Measurements from ENCODE around the gene ITGA1.
A peak's percentile ranks its signal among the peaks of the same experiment; 100 is the strongest.
"Not testable (repeated sequence)": the region's sequence is repeated elsewhere in the genome, so short reads cannot be mapped to it uniquely, and the experiment has no call there.

The ITGA1 gene

DNA sequence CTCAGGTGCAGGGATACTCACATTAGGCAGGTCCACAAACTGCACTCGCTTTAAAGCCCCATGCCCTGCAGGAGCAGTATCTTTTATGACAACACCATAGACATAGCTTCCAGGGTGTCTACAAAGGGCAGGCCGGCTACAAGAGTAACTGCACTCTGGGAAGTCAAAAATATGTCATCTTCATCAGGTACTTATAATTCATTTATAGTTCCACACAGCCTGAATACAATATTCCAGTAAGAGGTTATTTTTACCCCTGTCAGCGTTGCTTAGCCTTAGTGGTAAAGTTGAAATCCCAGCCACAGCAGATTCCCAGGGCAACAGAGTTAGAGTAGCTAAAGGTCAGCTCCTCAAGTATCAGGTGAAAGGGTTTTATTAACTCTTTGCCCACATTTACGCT is 119.1 kb downstream of the ITGA1 start:
- no peak for DNase-seq

DNA sequence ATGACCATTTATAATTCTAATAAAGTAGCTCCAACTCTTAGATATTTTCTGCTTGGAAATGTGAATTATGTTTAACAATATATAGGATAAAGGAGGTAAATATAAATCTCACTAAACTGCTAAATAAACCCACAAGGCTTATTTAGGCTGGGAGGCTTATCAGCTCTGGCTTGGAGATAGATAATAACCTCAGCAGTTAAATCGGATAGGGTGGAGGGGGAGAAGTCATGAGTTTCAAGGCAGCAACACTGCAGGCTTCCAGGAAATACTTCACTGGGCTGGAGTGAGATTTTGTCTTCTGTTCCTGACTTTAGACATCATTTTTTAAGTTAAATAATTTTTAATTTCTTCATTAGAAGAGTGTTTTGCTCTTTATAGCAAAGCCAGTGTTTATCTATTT is 121.5 kb downstream of the ITGA1 start:
- DNase-seq: no peak

DNA sequence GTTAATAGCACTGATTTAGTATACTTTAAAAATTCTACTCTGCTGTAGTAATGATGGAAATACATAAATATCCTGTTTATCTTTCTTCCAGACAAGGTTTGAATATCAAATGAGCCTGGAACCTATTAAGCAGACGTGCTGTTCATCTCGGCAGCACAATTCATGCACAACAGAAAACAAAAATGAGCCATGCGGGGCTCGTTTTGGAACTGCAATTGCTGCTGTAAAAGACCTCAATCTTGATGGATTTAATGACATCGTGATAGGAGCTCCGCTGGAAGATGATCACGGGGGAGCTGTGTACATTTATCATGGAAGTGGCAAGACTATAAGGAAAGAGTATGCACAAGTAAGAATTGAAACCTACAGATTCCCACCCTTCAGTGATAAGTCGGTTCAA is 122.4 kb downstream of the ITGA1 start:
- no peak for DNase-seq

DNA sequence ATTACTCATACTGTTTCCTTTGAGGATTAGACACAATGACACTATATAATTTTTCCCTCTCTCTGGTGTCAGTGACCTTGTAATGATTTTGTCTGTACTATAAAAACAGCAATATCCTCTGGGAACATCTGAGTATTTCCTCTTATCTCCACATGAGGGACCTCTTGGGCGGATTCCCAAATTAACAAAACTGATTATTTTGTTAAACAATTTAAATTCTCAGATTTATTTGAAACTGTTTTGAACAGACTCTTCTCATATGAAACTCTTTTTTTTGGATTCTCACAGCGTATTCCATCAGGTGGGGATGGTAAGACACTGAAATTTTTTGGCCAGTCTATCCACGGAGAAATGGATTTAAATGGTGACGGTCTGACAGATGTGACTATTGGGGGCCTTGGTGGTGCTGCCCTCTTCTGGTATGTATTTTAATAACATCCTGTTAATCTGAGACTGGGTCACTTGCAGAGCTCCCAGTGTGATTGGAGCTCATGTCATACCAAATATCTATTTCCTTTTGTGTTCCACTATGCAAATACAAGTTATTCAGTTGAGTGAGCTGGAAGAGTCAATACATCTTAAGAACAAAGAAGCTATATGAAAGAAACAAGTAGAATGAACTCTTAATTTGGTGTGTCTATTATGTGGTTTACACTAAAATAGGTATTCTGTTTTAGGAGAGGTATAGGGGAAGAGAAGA is 127.6 kb downstream of the ITGA1 start:
- peak; percentile 29 to 88 for DNase-seq

DNA sequence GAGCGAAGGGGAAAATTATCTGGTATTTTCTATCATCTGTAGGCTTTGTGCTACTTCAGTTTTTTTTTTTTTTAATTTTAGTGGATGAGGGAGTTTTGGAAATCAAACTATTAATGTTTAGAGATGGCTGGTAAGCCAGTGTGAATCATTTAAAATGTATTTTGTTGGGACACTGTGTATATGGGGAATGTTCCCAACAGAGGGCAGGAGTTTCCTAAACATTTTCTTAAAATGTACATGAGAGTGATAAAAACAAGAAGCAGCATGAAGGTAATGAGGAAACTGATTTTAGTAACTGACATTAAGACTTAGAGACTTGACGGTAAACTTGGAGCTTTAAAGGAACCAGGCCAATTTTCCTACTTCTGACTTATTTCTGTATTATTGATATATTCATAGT is 133.2 kb downstream of the ITGA1 start:
- peak in 1 of 2 experiments; percentile 39 for DNase-seq

DNA sequence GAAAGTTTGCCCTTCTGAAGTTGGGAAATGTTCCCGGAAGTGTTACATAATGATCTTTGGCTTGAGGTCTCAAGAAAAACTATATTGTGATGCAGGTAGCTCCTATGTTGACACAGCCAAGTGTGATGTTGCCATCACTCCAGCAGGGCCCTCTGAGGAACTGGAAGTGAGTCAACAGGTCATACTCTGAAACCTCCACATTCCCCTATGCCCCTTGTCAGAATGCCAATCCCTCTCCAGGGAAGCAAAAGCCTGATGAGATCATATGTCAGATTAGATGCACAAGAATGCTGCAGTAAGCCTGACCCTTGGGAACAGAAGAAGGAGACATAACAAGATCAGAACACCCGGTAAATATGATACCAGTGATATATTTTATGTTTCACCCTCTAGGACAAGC is 134.7 kb downstream of the ITGA1 start:
- DNase-seq: peak; percentile 97 to 99

DNA sequence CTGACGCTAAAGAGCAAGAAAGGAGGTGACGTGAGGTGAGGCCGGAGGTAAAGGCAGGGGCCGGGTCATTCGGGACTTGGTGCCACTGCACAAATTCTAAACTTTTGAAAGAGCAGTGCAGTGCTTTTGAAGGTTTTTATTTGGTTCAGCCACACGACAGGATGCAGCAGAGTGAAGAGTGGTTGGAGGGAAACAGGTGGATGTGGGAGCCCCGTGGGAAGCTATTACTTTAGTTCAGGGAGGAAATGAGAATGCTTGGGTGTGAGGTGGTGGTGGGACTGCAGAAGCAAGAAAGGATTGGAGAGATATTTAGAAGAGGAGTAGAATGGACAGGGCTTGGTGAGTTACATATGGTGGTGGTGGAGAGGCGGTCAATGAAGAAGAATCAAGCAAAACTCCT is 136.7 kb downstream of the ITGA1 start:
- DNase-seq: no peak

DNA sequence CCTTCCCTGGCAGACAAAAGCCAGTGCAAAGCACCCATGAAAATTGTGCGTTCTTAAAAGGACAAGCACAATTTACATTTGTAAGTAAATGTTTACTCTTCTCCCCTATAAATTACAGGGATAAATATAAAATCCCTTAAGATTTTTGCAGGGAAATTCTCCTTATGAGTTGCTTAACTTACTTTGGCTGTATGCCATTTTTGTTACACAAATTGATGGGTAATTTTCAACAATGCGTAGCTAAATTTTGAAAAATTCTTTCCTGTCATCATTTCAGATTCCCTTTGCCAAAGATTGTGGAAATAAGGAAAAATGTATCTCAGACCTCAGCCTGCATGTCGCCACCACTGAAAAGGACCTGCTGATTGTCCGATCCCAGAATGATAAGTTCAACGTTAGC is 137.3 kb downstream of the ITGA1 start:
- DNase-seq: no peak

DNA sequence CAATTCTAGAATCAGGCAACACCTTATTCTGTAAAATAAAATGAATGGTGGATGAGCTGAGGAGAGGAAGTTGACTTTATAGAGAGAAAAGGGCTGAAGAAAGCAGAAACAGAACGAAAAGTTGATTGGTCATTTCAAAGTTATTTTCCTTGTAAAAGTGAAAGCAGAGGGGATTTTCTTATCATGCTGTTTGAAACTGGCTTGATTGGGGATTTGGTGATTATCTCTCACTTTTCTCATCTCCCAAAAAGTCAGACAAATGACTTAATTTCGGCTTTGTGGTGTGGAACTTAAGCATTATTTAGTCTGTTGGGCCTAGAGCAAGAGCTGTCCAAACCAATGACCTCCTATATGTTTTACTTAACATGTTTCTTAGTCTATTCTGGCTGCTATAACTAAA is 141.0 kb downstream of the ITGA1 start:
- no peak for DNase-seq

DNA sequence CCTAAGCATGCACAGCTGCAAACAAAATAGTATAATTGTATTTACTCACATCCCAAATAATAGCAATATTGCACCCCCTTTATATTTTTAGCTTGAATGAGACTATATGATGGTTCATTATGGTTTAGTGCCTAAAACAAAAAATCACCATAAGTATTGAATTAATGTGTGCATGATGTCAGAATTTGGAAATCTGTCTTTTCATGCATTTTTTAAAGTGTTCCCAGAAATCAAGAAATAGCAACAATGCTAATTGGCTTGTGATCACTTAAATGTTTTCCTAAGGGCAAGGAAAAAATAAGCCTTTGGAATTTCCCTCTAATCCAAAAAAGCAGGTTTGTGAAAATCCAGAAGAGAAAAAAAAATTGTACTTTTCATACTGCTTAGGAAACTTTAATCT is 150.5 kb downstream of the ITGA1 start:
- no peak for DNase-seq

DNA sequence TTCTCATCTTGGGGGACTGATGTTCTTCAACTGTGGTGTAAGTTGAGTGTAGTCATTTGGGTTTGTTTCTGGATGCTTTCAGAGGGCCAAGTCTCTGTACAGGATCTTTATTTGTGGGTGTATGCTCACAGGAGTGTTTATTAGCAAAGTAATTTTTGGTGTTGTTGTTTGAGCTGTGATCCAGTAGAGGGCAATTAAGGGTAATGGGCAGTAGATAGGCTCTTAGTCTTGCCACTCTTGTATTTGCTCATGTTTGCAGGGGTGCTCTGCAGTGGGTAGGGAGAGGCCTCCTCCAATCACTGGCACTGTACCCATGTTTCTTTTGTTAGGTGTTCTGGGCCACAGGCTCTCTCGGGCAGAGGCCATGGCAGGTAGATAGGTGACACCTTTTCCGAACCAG is 155.6 kb downstream of the ITGA1 start:
- peak in 1 of 2 experiments; percentile 28 for DNase-seq

DNA sequence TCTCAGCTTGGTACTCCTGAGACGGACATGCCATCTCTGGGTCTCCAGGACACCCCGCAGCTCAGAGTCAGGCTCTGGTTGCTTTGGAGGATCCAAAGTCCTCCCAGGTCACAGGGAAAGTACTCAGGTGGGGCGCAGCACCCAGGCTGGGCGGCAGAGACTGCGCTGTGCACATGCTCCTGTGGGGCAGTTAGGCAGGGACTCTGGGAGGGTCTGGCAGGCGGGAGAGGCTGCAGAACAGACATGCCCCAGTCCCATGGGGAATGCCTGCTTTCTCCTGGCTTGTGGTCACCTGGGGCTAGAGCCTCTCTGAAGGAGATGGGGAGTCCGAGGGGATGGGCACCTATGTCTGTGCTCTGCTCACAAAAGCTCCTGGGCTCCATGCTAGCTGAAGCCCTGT is 156.1 kb downstream of the ITGA1 start:
- DNase-seq: no peak

DNA sequence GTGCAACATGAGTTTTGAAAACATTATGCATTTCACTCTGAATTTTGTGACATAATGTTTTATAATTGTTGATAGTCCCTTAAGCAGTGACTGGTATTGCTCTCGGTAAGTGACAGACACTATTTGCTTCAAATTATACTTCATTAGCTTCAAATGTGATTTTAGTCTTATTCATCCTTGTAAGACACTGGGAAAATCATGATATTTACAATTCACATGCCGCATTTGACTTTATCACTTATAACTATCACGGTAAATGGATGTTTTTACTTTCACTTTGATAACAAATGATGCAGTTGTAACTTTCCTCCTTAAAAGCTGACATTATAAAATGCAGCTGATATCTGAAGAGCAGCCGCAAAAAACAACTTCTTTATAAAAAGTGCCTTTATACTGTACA is 157.3 kb downstream of the ITGA1 start:
- DNase-seq: no peak

DNA sequence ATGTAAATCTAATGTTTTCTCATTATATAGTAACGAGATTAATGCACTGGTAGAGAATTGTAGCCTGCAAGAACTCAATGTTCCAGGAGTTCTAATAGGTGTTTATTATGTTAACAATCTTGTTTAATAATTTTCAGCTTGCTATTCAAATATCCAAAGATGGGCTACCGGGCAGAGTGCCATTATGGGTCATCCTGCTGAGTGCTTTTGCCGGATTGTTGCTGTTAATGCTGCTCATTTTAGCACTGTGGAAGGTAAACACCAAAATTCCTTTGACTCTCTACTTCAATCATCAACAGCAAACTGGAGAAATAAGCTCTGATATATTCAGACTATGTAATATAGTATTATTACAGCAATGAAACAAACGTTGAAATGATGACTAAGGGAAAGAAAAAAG is 159.5 kb downstream of the ITGA1 start:
- no peak for DNase-seq

DNA sequence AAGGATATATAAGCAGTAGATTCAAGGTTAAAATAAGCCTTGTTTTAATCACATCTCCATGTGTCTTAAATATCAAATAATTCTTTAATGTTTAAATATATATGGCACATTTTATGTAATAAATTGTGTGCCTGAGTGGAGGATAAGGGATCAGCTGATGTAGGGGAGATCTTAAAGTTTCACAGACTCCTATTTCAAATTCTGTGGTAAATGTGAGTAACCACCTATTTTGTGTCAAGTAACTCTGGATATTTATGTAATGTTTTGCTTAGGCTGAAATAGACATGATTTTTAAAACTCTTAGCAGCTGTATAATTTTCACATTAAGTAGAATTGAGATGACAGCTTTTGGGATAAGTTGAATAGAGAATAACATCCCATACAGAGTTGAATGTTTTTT is 160.1 kb downstream of the ITGA1 start:
- no peak for DNase-seq

DNA sequence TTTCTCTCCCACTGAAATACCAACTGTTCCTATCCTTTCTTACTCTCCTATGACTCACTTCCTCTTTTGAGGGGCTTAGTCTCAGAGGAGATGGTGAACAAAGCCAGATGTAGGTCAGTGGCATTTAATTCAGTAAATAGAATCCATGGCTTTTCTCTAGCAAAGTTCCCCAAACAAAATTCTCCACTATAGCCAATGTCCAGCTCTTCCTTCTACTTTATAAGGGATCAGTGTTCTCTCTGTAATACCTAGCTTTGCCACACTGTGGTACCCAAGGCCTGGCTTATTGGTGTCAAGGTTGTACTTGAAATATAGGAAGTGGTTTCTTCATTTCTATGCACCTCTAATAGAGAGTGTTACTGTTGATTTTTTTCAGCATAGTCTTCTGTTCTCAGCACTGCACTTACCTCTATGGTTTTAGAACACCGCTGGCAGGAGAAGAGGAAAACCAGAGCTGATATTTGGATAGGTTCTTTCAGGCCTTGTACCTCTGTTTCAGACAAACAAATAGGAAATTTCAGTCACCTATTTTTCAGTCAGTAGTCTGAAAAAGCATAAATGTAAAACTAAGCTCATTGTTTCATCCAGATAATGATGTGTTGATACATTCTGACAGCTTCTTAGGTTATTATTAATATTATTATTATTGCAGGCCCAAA is 160.8 kb downstream of the ITGA1 start:
- peak; percentile 64 to 91 for DNase-seq

DNA sequence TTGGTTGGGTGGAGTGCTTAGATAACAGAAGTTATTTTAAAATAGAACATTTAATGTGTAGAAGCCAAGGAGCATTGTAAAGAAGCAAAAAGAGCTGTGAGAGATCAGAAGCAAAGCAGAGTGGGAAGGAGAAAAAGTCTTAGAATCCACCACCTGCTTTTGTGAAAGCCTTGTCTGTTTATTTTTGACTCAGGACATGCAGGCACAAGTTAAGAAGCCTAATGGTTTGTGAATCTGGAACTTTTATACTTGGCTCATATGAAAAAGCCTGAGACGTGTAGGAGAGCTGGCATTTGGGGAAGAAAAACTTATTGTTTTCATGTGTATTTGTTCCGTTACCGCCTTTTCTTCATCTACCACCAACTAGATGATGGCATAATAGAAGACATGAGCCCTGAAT is 163.0 kb downstream of the ITGA1 start:
- DNase-seq: no peak

DNA sequence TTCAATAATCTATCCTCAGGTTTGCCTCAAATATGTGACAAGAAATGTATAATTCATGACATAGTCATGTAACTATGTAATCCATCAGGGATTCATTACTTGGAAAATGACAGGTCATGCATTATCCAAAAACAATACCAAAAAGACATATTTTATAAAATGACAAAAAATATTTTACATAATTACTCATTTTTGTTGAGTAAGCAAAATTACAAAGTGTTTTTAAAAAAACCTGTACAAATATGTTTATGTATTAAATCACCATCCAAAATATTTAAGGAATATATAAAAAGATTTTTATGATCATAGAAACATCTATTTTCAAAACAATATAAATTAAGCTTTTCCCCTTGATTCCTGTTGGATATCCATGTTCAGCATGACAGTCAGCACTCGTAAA is 164.8 kb downstream of the ITGA1 start:
- DNase-seq: no peak

DNA sequence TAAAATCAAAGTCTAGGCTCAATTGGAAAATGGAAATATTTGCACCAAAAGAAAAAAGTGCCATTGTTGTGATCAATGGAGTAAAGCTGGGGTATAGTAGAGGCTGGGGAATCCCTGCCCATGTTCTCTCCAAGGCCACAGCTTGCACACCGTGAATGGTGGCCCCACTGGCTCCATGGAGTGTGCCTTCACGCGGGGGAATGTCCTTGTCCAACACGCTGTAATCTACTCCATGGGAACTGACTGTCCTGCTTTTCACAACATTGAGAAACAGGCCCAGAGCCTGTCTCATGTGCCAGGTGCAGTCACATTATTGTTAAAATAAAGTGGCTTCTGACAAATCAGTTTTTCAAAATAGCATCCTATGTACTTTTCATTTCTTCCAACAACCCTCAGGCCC is 168.3 kb downstream of the ITGA1 start:
- DNase-seq: no peak

DNA sequence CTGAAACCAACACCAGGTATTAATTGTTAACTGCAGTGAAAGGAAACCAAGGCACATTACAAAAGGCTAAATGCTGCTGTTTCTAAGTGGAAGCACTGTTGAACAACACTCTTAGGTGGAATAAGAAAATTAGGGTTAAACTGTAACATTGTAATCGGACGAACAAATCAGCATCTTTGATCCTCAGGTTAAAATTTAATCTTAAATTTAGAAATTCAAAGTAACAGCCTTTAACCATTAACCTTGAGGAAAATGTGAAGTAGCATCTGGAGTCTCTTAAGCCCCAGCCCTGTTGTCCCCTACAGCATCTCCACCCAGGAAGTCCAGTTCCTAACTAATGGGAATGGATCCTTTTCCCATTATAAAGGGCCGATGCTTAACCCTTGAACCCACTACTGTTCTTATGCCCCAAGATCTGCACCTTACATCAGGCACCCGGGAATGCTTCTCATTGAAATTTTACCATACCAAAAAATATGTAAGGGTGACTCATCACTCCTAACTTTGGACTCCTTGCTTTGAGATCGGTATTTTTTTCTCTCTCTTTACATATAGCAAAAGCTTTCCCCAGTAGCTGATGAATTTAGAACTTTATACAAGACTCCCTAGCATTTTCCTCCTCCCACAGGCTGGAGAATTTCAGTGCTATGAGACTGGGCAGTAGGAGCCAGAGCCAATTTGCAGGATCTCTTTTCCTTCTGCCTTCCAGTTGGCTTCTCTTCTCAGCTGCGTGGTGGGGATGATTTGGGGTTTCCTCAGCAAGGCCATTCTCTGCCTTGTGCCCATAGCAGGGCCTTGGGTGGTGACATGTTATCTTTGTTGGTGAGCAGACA is 169.4 kb downstream of the ITGA1 start:
- DNase-seq: no peak

DNA sequence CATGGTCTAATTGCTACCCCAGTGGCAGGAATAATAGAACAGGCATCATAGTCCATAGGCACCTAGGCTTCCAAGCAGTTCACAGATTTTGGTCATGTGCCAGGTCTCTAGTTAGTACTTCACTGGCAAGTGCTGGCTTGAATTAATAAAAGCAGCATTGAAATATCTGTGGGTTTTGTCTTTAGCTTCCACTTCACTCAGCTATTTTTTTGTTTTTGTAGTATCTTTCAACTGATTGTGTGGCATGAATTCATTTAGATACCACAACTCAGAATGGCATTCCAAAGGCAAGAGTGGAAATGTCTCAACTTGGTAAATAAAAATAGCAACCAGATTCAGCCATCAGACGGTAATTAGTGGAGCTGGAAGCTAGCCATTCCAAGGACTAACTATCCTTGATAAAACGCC is 173.6 kb downstream of the ITGA1 start:
- DNase-seq: no peak

DNA sequence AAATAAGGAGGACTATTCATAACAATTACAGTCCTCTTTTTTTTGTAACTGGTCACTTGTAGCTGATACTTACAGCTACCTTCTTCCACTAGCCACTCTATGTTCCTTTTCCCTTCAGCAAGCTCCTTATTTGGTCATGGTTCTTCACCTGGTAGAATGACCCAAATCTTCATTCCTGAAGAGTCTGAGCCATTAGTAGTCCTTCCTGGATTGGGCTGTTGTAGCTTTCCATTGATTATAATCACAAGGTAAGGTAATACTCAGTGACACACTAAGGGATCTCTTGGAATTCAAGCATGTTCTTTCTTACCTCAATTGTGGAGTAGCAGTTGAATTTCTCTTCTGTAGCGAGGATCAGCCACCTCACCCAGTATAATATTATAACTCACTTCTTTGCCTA is 175.9 kb downstream of the ITGA1 start:
- no peak for DNase-seq

DNA sequence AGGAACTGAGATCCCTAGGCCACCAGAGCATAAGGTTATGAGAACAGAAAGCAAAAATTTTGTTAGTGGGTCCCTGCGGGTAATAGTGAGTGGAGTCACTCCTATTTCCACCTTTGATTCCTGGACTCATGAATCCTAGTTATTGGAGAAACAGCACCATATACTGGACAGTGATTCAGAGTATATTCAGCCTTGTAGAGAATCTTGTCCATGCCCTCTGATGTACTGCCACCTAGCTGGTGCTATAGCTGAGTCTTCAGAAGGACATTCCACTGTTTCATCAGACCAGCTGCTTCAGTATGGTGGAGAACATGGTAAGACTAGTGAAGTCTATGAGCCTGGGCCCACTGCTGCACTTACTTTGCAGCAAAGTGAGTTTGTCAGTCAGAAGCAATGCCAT is 176.4 kb downstream of the ITGA1 start:
- peak in 1 of 2 experiments; percentile 52 for DNase-seq

DNA sequence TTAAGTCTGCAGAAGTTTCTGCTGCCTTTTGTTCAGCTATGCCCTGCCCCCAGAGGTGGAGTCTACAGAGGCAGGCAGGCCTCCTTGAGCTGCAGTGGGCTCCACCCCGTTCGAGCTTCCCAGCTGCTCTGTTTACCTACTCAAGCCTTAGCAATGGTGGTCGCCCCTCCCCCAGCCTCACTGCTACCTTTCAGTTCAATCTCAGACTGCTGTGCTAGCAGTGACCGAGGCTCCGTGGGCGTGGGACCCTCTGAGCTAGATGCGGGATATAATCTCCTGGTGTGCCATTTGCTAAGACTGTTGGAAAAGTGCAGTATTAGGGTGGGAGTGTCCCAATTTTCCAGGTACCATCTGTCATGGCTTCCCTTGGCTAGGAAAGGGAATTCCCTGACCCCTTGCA is 188.4 kb downstream of the ITGA1 start:
- DNase-seq: not testable (repeated sequence)

Data from SW 1271 (cell line).